Keratinocyte (primary cell): ENCODE results near the gene NUDT6. TPM values are rescaled to one million over a fixed set of nuclear protein-coding genes. Genes with fewer than 3 reads are reported as not detected.

Experiments used
- polyA plus RNA-seq, 5 experiments: library from polyadenylated mRNA; depleted of rRNA in 3 of 5; stranded (reverse) in 3 of 5; stranded (forward) in 1 of 5; unstranded in 1 of 5; fragments of >200 nt; gene quantifications; 1 replicate in 1 of 5; 2 replicates in 3 of 5; 3 replicates in 1 of 5; pipeline versions ENCODE4 v1.2.1 to v1.2.3, GENCODE V29; 2011 to 2012; ENCODE audit warnings: missing spikeins in 2 of 5, low read depth in 1 of 5, low replicate concordance in 1 of 5

NUDT6 gene
- polyA plus RNA-seq, 1 donor (not counting 4 experiments of a cell fraction or from before 2014, with no cell fraction given) = 6.9 TPM

Other genes with a start within 250 kb of the NUDT6 start
- 2.3 to 2.5 TPM (median 2.4 TPM) in 3 replicates for gene BBS12, start 189.9 kb downstream of the NUDT6 start, polyA plus RNA-seq
- 0.90 to 1.7 TPM (median 1.1 TPM) in 3 replicates for gene FGF2, start 95.8 kb downstream of the NUDT6 start, polyA plus RNA-seq